Measurements from ENCODE around the gene TAF4. TPM values are rescaled to one million over a fixed set of nuclear protein-coding genes. Genes with fewer than 3 reads are reported as not detected.

Gene TAF4
- total RNA-seq, 3 donors from 2014 or later: 11.1 to 13.0 (median 12.7) TPM

GRCh38 chr20:62029949-62030348 is 35.7 kb downstream of the TAF4 start:
- Histone ChIP-seq H3K4me3 (no peak overlapping the region), H3K9me3 (no peaks in the 10 kb centered on the region), H3K27ac (no peak overlapping the region), H3K27me3 (no peaks in the 10 kb centered on the region), H3K36me3 (no peaks in the 10 kb centered on the region), H3K4me1 (peaks cover 0 to 7% of the 10 kb centered on the region in 2 donors)
- intact Hi-C loops (cut with DNase I; ENCODE audit: low total_unique reads): no loop called here
- TF ChIP-seq CTCF (IDR thresholded peaks at IDR 0.05) (no peak), POLR2A (IDR thresholded peaks at IDR 0.05) (no peak), POLR2AphosphoS5 (IDR thresholded peaks at IDR 0.05) (no peak)
- no peak for DNase-seq (ENCODE audit: low spot score in 2 of 2)

- peaks cover 0 to 7% of the 10 kb centered on the region in 2 donors for H3K4me1 ChIP-seq
- H3K9me3 ChIP-seq: no peaks in the 10 kb centered on the region
- DNase-seq (ENCODE audit: low spot score in 2 of 2): no peak
- no peak overlapping the region for H3K4me3 ChIP-seq
- H3K27me3 ChIP-seq: no peaks in the 10 kb centered on the region
- H3K36me3 ChIP-seq: no peaks in the 10 kb centered on the region
- TF ChIP-seq POLR2A (IDR thresholded peaks at IDR 0.05) (no peak), POLR2AphosphoS5 (IDR thresholded peaks at IDR 0.05) (no peak), CTCF (IDR thresholded peaks at IDR 0.05) (no peak)
- intact Hi-C loops (cut with DNase I; ENCODE audit: low total_unique reads): no loop called here
- H3K27ac ChIP-seq: no peak overlapping the region
Observed at GRCh38 chr20:62029296-62029695, 36.4 kb downstream of the TAF4 start.

- intact Hi-C loops (cut with DNase I; ENCODE audit: low total_unique reads): no loop called here
Observed at GRCh38 chr20:62028384-62028783, 37.3 kb downstream of the TAF4 start.

GRCh38 chr20:62027698-62028321 is 37.9 kb downstream of the TAF4 start:
- no peak for TF ChIP-seq POLR2A (IDR thresholded peaks at IDR 0.05)
- Histone ChIP-seq H3K36me3 (no peaks in the 10 kb centered on the region), H3K4me3 (no peak overlapping the region), H3K27me3 (no peaks in the 10 kb centered on the region), H3K27ac (no peak overlapping the region), H3K4me1 (peaks cover 0 to 7% of the 10 kb centered on the region in 2 donors), H3K9me3 (no peaks in the 10 kb centered on the region)
- intact Hi-C loops (cut with DNase I; ENCODE audit: low total_unique reads): no loop called here
- DNase-seq (ENCODE audit: low spot score in 2 of 2): no peak

More at GRCh38 chr20:62028384-62028783, 37.3 kb downstream of the TAF4 start:
- Histone ChIP-seq H3K4me1 (peaks cover 0 to 7% of the 10 kb centered on the region in 2 donors), H3K4me3 (no peak overlapping the region), H3K27me3 (no peaks in the 10 kb centered on the region), H3K9me3 (no peaks in the 10 kb centered on the region), H3K36me3 (no peaks in the 10 kb centered on the region), H3K27ac (no peak overlapping the region)
- TF ChIP-seq POLR2AphosphoS5 (IDR thresholded peaks at IDR 0.05) (no peak), CTCF (IDR thresholded peaks at IDR 0.05) (no peak), POLR2A (IDR thresholded peaks at IDR 0.05) (no peak)
- DNase-seq (ENCODE audit: low spot score in 2 of 2): no peak

- intact Hi-C loops (cut with DNase I; ENCODE audit: low total_unique reads): no loop called here
- DNase-seq (ENCODE audit: low spot score in 2 of 2): no peak
Observed at GRCh38 chr20:62027116-62027515, 38.6 kb downstream of the TAF4 start.

More at GRCh38 chr20:62027116-62027515, 38.6 kb downstream of the TAF4 start:
- no peak overlapping the region for H3K4me3 ChIP-seq
- TF ChIP-seq CTCF (IDR thresholded peaks at IDR 0.05) (no peak), POLR2A (IDR thresholded peaks at IDR 0.05) (no peak)
- no peaks in the 10 kb centered on the region for H3K36me3 ChIP-seq
- H3K4me1 ChIP-seq: peaks cover 0 to 7% of the 10 kb centered on the region in 2 donors
- no peaks in the 10 kb centered on the region for H3K27me3 ChIP-seq
- H3K27ac ChIP-seq: no peak overlapping the region
- no peaks in the 10 kb centered on the region for H3K9me3 ChIP-seq
